Astrocyte (in vitro differentiated cells and primary cell): ENCODE measurements around the gene SLC38A8. TPM values are rescaled to one million over a fixed set of nuclear protein-coding genes. Genes with fewer than 3 reads are reported as not detected.

Experiments
- DNase-seq: peaks from one replicate; pipeline ENCODE4 v3.0.0-alpha.2; 2010; ENCODE audit warnings: low read depth
- FAIRE-seq: peaks from 2 replicates; lab custom pipeline; 2011; peaks lifted over from hg19 to GRCh38; lab: Jason Lieb, UNC
- H2AFZ ChIP-seq: 2 replicates; pipeline ENCODE4 v1.6.0; 2012; ENCODE audit warnings: low read depth, low read length, inconsistent platforms
- H3K27ac ChIP-seq: 2 replicates; pipeline ENCODE4 v1.5.1; 2011; ENCODE audit warnings: low read depth, low read length, inconsistent platforms
- H3K27me3 ChIP-seq: 2 replicates; pipeline ENCODE4 v1.6.0; 2011; ENCODE audit warnings: low read length, inconsistent platforms; ENCODE audit not compliant: insufficient read depth
- H3K36me3 ChIP-seq: 2 replicates; pipeline ENCODE4 v1.5.1; 2011; ENCODE audit warnings: low read length, inconsistent platforms; ENCODE audit not compliant: insufficient read depth
- H3K4me1 ChIP-seq: 2 replicates; pipeline ENCODE4 v1.5.1; 2011; ENCODE audit warnings: low read length, inconsistent platforms; ENCODE audit not compliant: insufficient read depth
- H3K4me2 ChIP-seq: 2 replicates; pipeline ENCODE4 v1.6.0; 2012; ENCODE audit warnings: low read length, inconsistent platforms
- H3K4me3 ChIP-seq: 2 replicates; pipeline ENCODE4 v1.5.1; 2011; ENCODE audit warnings: low read depth, mild to moderate bottlenecking, low read length, inconsistent platforms; ENCODE audit not compliant: insufficient read depth
- H3K79me2 ChIP-seq: 2 replicates; pipeline ENCODE4 v1.6.0; 2012; ENCODE audit warnings: mild to moderate bottlenecking, low read length, inconsistent platforms; ENCODE audit not compliant: insufficient read depth
- H3K9ac ChIP-seq: 2 replicates; pipeline ENCODE4 v1.6.0; 2012; ENCODE audit warnings: mild to moderate bottlenecking, low read length, inconsistent platforms
- H3K9me3 ChIP-seq: 2 replicates; pipeline ENCODE4 v1.5.1; 2012; ENCODE audit warnings: low read depth, mild to moderate bottlenecking, low read length, inconsistent platforms; ENCODE audit not compliant: insufficient read depth
- H4K20me1 ChIP-seq: 2 replicates; pipeline ENCODE4 v1.6.0; 2012; ENCODE audit warnings: low read length, inconsistent platforms; ENCODE audit not compliant: insufficient read depth
- H3K27ac Mint-ChIP-seq: one replicate; pipeline ENCODE4 v1.8.0; 2021; ENCODE audit warnings: mild to moderate bottlenecking, mixed read lengths; ENCODE audit not compliant: unreplicated experiment
- H3K27me3 Mint-ChIP-seq: one replicate; pipeline ENCODE4 v1.8.0; 2021; ENCODE audit warnings: low read depth, mixed read lengths; ENCODE audit not compliant: unreplicated experiment
- H3K36me3 Mint-ChIP-seq: one replicate; pipeline ENCODE4 v1.8.0; 2021; ENCODE audit warnings: low read depth, mixed read lengths; ENCODE audit not compliant: unreplicated experiment
- H3K4me1 Mint-ChIP-seq: one replicate; pipeline ENCODE4 v1.8.0; 2021; ENCODE audit warnings: low read depth, mixed read lengths; ENCODE audit not compliant: unreplicated experiment
- H3K4me3 Mint-ChIP-seq: one replicate; pipeline ENCODE4 v1.8.0; 2021; ENCODE audit warnings: mild to moderate bottlenecking, moderate library complexity, mixed read lengths; ENCODE audit not compliant: unreplicated experiment
- H3K9me3 Mint-ChIP-seq: one replicate; pipeline ENCODE4 v1.8.0; 2021; ENCODE audit warnings: mild to moderate bottlenecking, mixed read lengths; ENCODE audit not compliant: unreplicated experiment
- CTCF ChIP-seq: IDR thresholded peaks from 2 replicates; pipeline ENCODE4 v1.5.1; 2011; ENCODE audit warnings: low read depth, mild to moderate bottlenecking, inconsistent platforms, low read length, moderate library complexity; ENCODE audit not compliant: insufficient read depth
- EZH2 ChIP-seq: IDR thresholded peaks from 2 replicates; pipeline ENCODE4 v1.6.1; 2012; ENCODE audit warnings: mild to moderate bottlenecking, low read length, inconsistent platforms; ENCODE audit not compliant: insufficient read depth
- total RNA-seq: library from RNA; stranded (reverse); gene quantifications from 2 replicates; pipeline ENCODE4 v1.2.1, GENCODE V29; 2021

Gene SLC38A8
- total RNA-seq, 1 donor from 2014 or later, result not detected

- no peak for DNase-seq
- Histone ChIP-seq H3K27me3 (peaks cover 36% of the 10 kb centered on the region), H3K4me2 (no peak overlapping the region), H3K27ac (no peak overlapping the region), H3K36me3 (no peaks in the 10 kb centered on the region), H2AFZ (no peak overlapping the region), H3K9ac (no peak overlapping the region), H3K9me3 (no peaks in the 10 kb centered on the region), H4K20me1 (peaks cover 6% of the 10 kb centered on the region), H3K79me2 (no peaks in the 10 kb centered on the region), H3K4me1 (no peaks in the 10 kb centered on the region), H3K4me3 (no peak overlapping the region)
- FAIRE-seq, result no peak
- H3K4me1 Mint-ChIP-seq, result peaks cover 2% of the 10 kb centered on the region
- no peak overlapping the region for H3K4me3 Mint-ChIP-seq
- peaks cover 29% of the 10 kb centered on the region for H3K27me3 Mint-ChIP-seq
- no peak overlapping the region for H3K27ac Mint-ChIP-seq
- no peaks in the 10 kb centered on the region for H3K9me3 Mint-ChIP-seq
- H3K36me3 Mint-ChIP-seq, result peaks cover 5% of the 10 kb centered on the region
- TF ChIP-seq EZH2 (no peak), CTCF (no peak)
Measured at GRCh38 chr16:84043486-84044117, 1.0 kb upstream of the SLC38A8 start.

DNA sequence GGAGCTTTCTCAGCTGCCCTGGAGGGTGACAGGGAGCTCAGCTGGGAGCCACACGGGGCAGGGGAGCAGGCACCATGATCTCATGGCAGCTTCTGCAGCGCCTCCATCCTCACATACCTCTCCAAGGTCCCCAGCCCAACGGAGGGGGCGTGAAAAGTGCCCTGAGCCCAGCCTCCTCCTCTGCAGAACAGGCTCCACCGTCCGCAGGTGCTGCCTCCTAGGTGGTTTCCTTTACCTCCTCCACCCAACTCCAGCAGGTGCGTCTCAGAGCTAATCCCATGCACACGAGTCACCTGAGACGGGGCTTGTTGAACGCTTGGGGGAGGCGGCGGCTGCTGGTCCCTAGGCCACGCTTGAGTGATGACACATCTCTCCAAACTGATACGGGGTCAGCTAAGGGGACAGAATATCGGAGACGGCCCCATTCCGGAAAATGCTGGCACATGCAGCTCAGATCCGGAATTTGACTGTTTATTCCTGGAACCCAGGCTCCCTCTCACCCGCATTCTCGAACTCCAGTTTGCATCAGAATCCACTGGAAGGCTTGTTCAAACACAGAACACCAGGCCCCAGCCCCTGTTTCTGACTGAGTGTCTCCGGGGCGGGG lies 387 bp upstream of the SLC38A8 start:
- no peak overlapping the region for H3K4me3 Mint-ChIP-seq
- peaks cover 36% of the 10 kb centered on the region for H3K27me3 ChIP-seq

More for the DNA sequence above, 387 bp upstream of the SLC38A8 start:
- Histone ChIP-seq H3K4me1 (no peaks in the 10 kb centered on the region), H3K27ac (no peak overlapping the region), H3K4me2 (no peak overlapping the region), H3K36me3 (no peaks in the 10 kb centered on the region), H2AFZ (no peak overlapping the region), H3K4me3 (no peak overlapping the region), H3K9me3 (no peaks in the 10 kb centered on the region), H3K79me2 (no peaks in the 10 kb centered on the region), H3K9ac (no peak overlapping the region), H4K20me1 (peaks cover 6% of the 10 kb centered on the region)
- H3K27ac Mint-ChIP-seq, result no peak overlapping the region
- no peak for DNase-seq
- TF ChIP-seq EZH2, result no peak
- no peak for TF ChIP-seq CTCF
- peaks cover 5% of the 10 kb centered on the region for H3K36me3 Mint-ChIP-seq
- no peak for FAIRE-seq
- peaks cover 33% of the 10 kb centered on the region for H3K27me3 Mint-ChIP-seq
- H3K4me1 Mint-ChIP-seq, result peaks cover 2% of the 10 kb centered on the region
- peaks cover 1% of the 10 kb centered on the region for H3K9me3 Mint-ChIP-seq
